ENCODE results near the gene TSPO. TPM values are rescaled to one million over a fixed set of nuclear protein-coding genes. Genes with fewer than 3 reads are reported as not detected.

Gene TSPO
- total and polyA plus RNA-seq, 5 donors from 2014 or later = 79.9 to 603 (median 386) TPM

- Mint-ChIP-seq H3K9me3 (no peaks in the 10 kb centered on the region), H3K27me3 (no peaks in the 10 kb centered on the region), H3K4me1 (no peaks in the 10 kb centered on the region), H3K4me3 (no peak overlapping the region), H3K36me3 (peaks cover 11% of the 10 kb centered on the region), H3K27ac (no peak overlapping the region)
- no peak overlapping the region for H3K27ac ChIP-seq (ENCODE audit: insufficient read depth, low read length, poor library complexity, severe bottlenecking)
- no peak overlapping the region for H3K4me3 ChIP-seq (ENCODE audit: low read depth, low read length)
- ATAC-seq (ENCODE audit: low read depth in 2 of 2) (no peak), DNase-seq (no peak)
- H3K9me3 ChIP-seq (ENCODE audit: control insufficient read depth in 2 of 2, low read length in 2 of 2) = no peaks in the 10 kb centered on the region
- H3K27me3 ChIP-seq (ENCODE audit: control insufficient read depth, insufficient read depth, low read length) = no peaks in the 10 kb centered on the region
- H3K36me3 ChIP-seq (ENCODE audit: control insufficient read depth, insufficient read depth, low read length) = peaks cover 19% of the 10 kb centered on the region
- H3K4me1 ChIP-seq (ENCODE audit: control insufficient read depth, insufficient read depth, low read length, poor library complexity, severe bottlenecking) = peaks cover 3% of the 10 kb centered on the region
These were observed 19.7 kb downstream of the TSPO start for GRCh38 chr22:43171019-43171491.

GRCh38 chr22:43171607-43172006 is 20.2 kb downstream of the TSPO start:
- no peak for ATAC-seq (ENCODE audit: low read depth in 2 of 2)
- Histone ChIP-seq H3K4me3 (ENCODE audit: low read depth, low read length) (no peak overlapping the region), H3K9me3 (ENCODE audit: control insufficient read depth in 2 of 2, low read length in 2 of 2) (no peaks in the 10 kb centered on the region), H3K27me3 (ENCODE audit: control insufficient read depth, insufficient read depth, low read length) (no peaks in the 10 kb centered on the region), H3K36me3 (ENCODE audit: control insufficient read depth, insufficient read depth, low read length) (peaks cover 19% of the 10 kb centered on the region), H3K27ac (ENCODE audit: insufficient read depth, low read length, poor library complexity, severe bottlenecking) (no peak overlapping the region), H3K4me1 (ENCODE audit: control insufficient read depth, insufficient read depth, low read length, poor library complexity, severe bottlenecking) (peaks cover 3% of the 10 kb centered on the region)
- no peak overlapping the region for H3K27ac Mint-ChIP-seq
- no peaks in the 10 kb centered on the region for H3K27me3 Mint-ChIP-seq
- peaks cover 11% of the 10 kb centered on the region for H3K36me3 Mint-ChIP-seq
- H3K4me3 Mint-ChIP-seq = no peak overlapping the region
- no peaks in the 10 kb centered on the region for H3K4me1 Mint-ChIP-seq
- H3K9me3 Mint-ChIP-seq = no peaks in the 10 kb centered on the region
- no peak for DNase-seq

GRCh38 chr22:43172191-43172590 is 20.8 kb downstream of the TSPO start:
- H3K27me3 ChIP-seq (ENCODE audit: control insufficient read depth, insufficient read depth, low read length) = no peaks in the 10 kb centered on the region
- H3K36me3 ChIP-seq (ENCODE audit: control insufficient read depth, insufficient read depth, low read length) = peaks cover 19% of the 10 kb centered on the region
- H3K4me1 Mint-ChIP-seq = no peaks in the 10 kb centered on the region
- H3K4me1 ChIP-seq (ENCODE audit: control insufficient read depth, insufficient read depth, low read length, poor library complexity, severe bottlenecking) = peaks cover 3% of the 10 kb centered on the region
- H3K4me3 ChIP-seq (ENCODE audit: low read depth, low read length) = no peak overlapping the region
- no peak overlapping the region for H3K27ac ChIP-seq (ENCODE audit: insufficient read depth, low read length, poor library complexity, severe bottlenecking)
- H3K27ac Mint-ChIP-seq = no peak overlapping the region
- no peaks in the 10 kb centered on the region for H3K9me3 ChIP-seq (ENCODE audit: control insufficient read depth in 2 of 2, low read length in 2 of 2)
- peaks cover 11% of the 10 kb centered on the region for H3K36me3 Mint-ChIP-seq
- ATAC-seq (ENCODE audit: low read depth in 2 of 2) = no peak
- no peak overlapping the region for H3K4me3 Mint-ChIP-seq
- H3K27me3 Mint-ChIP-seq = no peaks in the 10 kb centered on the region
- no peak for DNase-seq
- no peaks in the 10 kb centered on the region for H3K9me3 Mint-ChIP-seq

GRCh38 chr22:43173566-43173965 is 22.2 kb downstream of the TSPO start:
- ATAC-seq (ENCODE audit: low read depth in 2 of 2) = no peak
- Mint-ChIP-seq H3K4me1 (no peaks in the 10 kb centered on the region), H3K4me3 (no peak overlapping the region), H3K27me3 (no peaks in the 10 kb centered on the region), H3K27ac (no peak overlapping the region), H3K9me3 (no peaks in the 10 kb centered on the region), H3K36me3 (peaks cover 11% of the 10 kb centered on the region)
- peaks cover 14% of the 10 kb centered on the region for H3K36me3 ChIP-seq (ENCODE audit: control insufficient read depth, insufficient read depth, low read length)
- no peak overlapping the region for H3K27ac ChIP-seq (ENCODE audit: insufficient read depth, low read length, poor library complexity, severe bottlenecking)
- no peak overlapping the region for H3K4me3 ChIP-seq (ENCODE audit: low read depth, low read length)
- no peaks in the 10 kb centered on the region for H3K27me3 ChIP-seq (ENCODE audit: control insufficient read depth, insufficient read depth, low read length)
- H3K9me3 ChIP-seq (ENCODE audit: control insufficient read depth in 2 of 2, low read length in 2 of 2) = no peaks in the 10 kb centered on the region
- no peak for DNase-seq
- peaks cover 3% of the 10 kb centered on the region for H3K4me1 ChIP-seq (ENCODE audit: control insufficient read depth, insufficient read depth, low read length, poor library complexity, severe bottlenecking)

DNA sequence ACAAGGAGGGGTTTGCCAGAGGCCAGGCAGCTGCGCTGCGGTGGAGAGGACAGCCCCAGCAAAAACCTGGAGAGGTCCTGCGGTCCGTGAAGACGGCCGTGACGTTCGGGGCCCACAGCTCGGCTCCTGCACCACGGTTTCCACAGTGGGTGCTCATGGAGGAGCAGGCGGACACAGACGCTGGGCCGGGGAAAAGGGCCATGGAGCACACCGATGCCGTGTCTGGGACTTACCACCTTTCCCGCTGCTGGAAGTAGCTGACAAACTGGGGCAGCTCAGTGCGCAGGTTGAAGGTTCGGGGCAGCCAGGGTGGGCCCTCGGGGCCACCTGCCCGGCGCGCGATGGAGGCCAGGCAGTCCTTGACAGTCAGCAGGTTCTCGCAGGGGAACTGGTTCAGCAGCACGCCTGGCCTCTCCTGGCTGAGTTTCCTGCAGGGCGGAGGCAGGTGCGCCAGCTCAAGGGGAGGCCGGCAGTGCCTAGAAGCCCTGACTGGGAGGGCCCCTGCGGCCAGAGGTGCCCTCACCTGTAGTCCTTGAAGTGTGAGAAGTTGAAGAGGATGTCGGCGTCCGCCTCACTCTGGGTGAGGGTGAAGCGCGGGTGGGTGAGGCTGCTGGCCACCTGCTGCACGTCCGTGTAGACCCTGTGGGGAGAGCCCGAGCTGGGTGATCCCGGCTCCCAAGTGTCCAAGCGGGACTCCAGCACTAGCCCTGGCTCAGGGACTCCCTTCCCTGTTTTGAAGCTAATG is 22.8 kb downstream of the TSPO start:
- H3K9me3 Mint-ChIP-seq = no peaks in the 10 kb centered on the region
- H3K27me3 ChIP-seq (ENCODE audit: control insufficient read depth, insufficient read depth, low read length) = no peaks in the 10 kb centered on the region
- H3K4me1 ChIP-seq (ENCODE audit: control insufficient read depth, insufficient read depth, low read length, poor library complexity, severe bottlenecking) = peaks cover 3% of the 10 kb centered on the region
- H3K36me3 ChIP-seq (ENCODE audit: control insufficient read depth, insufficient read depth, low read length) = peaks cover 18% of the 10 kb centered on the region
- no peak overlapping the region for H3K4me3 Mint-ChIP-seq
- no peak overlapping the region for H3K4me3 ChIP-seq (ENCODE audit: low read depth, low read length)
- no peak overlapping the region for H3K27ac ChIP-seq (ENCODE audit: insufficient read depth, low read length, poor library complexity, severe bottlenecking)
- H3K27me3 Mint-ChIP-seq = no peaks in the 10 kb centered on the region
- no peak for DNase-seq
- peaks cover 11% of the 10 kb centered on the region for H3K36me3 Mint-ChIP-seq
- no peak overlapping the region for H3K27ac Mint-ChIP-seq
- H3K9me3 ChIP-seq (ENCODE audit: control insufficient read depth in 2 of 2, low read length in 2 of 2) = no peaks in the 10 kb centered on the region
- ATAC-seq (ENCODE audit: low read depth in 2 of 2) = no peak
- no peaks in the 10 kb centered on the region for H3K4me1 Mint-ChIP-seq

DNA sequence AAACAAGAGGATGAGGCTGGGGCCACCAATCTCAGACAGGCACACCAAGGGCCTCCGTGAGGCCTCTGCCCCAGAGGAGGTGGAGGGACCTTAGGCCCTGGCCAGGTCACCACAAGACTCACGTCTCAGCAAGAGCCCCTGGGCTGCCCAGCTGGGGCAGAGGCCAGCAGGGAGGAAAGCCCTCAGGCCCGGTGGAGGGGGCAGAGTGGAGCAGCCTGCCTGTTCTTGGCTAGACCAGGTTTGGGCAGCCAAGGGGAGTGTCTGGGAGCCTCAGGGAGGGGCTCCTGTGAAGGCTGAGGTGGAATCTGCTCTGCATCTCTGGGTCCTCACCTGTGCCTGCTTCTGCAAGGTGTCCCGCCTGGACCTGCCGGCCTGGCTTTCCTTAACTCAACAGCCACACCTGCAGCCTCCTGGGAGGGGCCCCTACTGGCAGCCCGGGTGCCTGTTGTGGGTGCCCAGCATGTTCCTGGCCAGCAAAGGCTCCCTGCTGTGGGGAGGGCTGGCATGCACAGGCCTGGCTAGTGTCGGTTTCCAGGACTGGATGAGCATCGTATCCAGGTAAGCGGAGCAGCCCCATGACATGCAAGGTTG is 23.7 kb downstream of the TSPO start:
- no peak overlapping the region for H3K4me3 ChIP-seq (ENCODE audit: low read depth, low read length)
- DNase-seq = no peak
- Mint-ChIP-seq H3K27me3 (no peaks in the 10 kb centered on the region), H3K4me1 (no peaks in the 10 kb centered on the region), H3K9me3 (no peaks in the 10 kb centered on the region), H3K36me3 (peaks cover 11% of the 10 kb centered on the region), H3K4me3 (no peak overlapping the region), H3K27ac (no peak overlapping the region)
- H3K36me3 ChIP-seq (ENCODE audit: control insufficient read depth, insufficient read depth, low read length) = peaks cover 24% of the 10 kb centered on the region
- no peak for ATAC-seq (ENCODE audit: low read depth in 2 of 2)
- H3K27ac ChIP-seq (ENCODE audit: insufficient read depth, low read length, poor library complexity, severe bottlenecking) = no peak overlapping the region
- no peaks in the 10 kb centered on the region for H3K27me3 ChIP-seq (ENCODE audit: control insufficient read depth, insufficient read depth, low read length)
- no peaks in the 10 kb centered on the region for H3K9me3 ChIP-seq (ENCODE audit: control insufficient read depth in 2 of 2, low read length in 2 of 2)
- H3K4me1 ChIP-seq (ENCODE audit: control insufficient read depth, insufficient read depth, low read length, poor library complexity, severe bottlenecking) = peaks cover 3% of the 10 kb centered on the region

- no peak for ATAC-seq (ENCODE audit: low read depth in 2 of 2)
- Histone ChIP-seq H3K9me3 (ENCODE audit: control insufficient read depth in 2 of 2, low read length in 2 of 2) (no peaks in the 10 kb centered on the region), H3K4me3 (ENCODE audit: low read depth, low read length) (no peak overlapping the region), H3K27me3 (ENCODE audit: control insufficient read depth, insufficient read depth, low read length) (no peaks in the 10 kb centered on the region), H3K4me1 (ENCODE audit: control insufficient read depth, insufficient read depth, low read length, poor library complexity, severe bottlenecking) (peaks cover 3% of the 10 kb centered on the region), H3K36me3 (ENCODE audit: control insufficient read depth, insufficient read depth, low read length) (peaks cover 21% of the 10 kb centered on the region), H3K27ac (ENCODE audit: insufficient read depth, low read length, poor library complexity, severe bottlenecking) (no peak overlapping the region)
- Mint-ChIP-seq H3K27ac (no peak overlapping the region), H3K9me3 (no peaks in the 10 kb centered on the region), H3K4me1 (no peaks in the 10 kb centered on the region), H3K4me3 (no peak overlapping the region), H3K36me3 (peaks cover 7% of the 10 kb centered on the region), H3K27me3 (no peaks in the 10 kb centered on the region)
- no peak for DNase-seq
These were observed 24.7 kb downstream of the TSPO start for GRCh38 chr22:43176090-43176489.

DNA sequence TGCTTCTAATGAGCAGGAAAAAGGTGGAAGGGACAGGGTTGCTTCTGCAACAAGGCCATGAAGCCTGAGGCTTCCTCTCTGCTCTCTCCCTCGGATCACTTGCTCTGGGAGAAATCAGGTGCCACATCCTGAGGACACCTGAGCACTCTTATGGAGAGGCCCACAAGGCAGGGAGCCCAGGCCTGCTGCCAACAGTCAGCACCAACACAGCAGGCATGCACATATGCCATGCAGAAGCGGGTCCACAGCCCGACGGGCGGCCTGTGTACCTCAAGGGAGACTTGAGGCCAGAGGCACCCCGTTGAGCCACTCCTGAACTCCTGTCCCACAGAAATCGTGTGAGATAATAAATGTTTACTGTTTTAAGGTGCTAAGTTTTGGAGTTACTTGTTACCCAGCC is 26.1 kb downstream of the TSPO start:
- no peak for DNase-seq
- Mint-ChIP-seq H3K4me1 (peaks cover 0 to 5% (median 1%) of the 10 kb centered on the region in 4 donors), H3K9me3 (no peaks in the 10 kb centered on the region), H3K4me3 (no peak overlapping the region), H3K27me3 (no peaks in the 10 kb centered on the region), H3K36me3 (peaks cover 10% of the 10 kb centered on the region), H3K27ac (no peak overlapping the region)
- peaks cover 16% of the 10 kb centered on the region for H3K36me3 ChIP-seq (ENCODE audit: control insufficient read depth, insufficient read depth, low read length)
- no peak for ATAC-seq (ENCODE audit: low read depth in 2 of 2)
- H3K27ac ChIP-seq (ENCODE audit: insufficient read depth, low read length, poor library complexity, severe bottlenecking) = no peak overlapping the region
- H3K27me3 ChIP-seq (ENCODE audit: control insufficient read depth, insufficient read depth, low read length) = no peaks in the 10 kb centered on the region
- no peaks in the 10 kb centered on the region for H3K9me3 ChIP-seq (ENCODE audit: control insufficient read depth in 2 of 2, low read length in 2 of 2)
- no peak overlapping the region for H3K4me3 ChIP-seq (ENCODE audit: low read depth, low read length)
- H3K4me1 ChIP-seq (ENCODE audit: control insufficient read depth, insufficient read depth, low read length, poor library complexity, severe bottlenecking) = no peaks in the 10 kb centered on the region

Measured in CD4-positive, CD25-positive, alpha-beta regulatory T cell (primary cell).